ENCODE measurements around the gene SCRT2.

DNA sequence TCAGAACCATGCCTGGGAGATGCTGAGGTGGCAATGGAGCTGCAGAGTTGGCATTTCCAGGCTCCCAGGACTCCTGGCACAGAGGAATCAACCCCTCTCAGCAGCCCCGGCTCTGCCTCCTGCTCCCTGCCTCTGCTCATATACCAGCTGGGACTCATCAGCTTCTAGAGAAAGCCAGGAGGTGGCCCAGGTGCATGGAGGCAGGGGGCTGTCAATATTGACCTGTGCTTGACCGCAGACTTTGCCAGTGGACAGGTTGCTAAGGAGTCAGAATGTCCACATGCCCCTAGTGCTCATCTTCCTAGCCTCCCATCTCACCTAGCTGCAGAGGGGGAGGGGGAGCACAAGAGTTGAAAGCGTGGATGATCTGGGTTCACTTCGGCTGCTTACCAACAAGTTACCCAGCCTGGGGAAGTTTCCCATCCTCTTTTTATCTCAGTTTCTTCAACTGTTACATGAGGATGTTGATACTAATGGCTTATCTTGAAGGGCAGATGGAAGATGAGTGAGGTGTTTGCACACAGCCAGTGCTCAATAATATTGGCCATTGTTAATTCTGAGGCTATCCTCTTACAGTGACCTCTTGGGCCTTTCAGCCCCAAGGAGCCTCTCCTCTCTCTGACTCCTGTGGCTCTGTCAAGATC is 9.2 kb upstream of the SCRT2 start:
- TF ChIP-seq, protein P1, sequence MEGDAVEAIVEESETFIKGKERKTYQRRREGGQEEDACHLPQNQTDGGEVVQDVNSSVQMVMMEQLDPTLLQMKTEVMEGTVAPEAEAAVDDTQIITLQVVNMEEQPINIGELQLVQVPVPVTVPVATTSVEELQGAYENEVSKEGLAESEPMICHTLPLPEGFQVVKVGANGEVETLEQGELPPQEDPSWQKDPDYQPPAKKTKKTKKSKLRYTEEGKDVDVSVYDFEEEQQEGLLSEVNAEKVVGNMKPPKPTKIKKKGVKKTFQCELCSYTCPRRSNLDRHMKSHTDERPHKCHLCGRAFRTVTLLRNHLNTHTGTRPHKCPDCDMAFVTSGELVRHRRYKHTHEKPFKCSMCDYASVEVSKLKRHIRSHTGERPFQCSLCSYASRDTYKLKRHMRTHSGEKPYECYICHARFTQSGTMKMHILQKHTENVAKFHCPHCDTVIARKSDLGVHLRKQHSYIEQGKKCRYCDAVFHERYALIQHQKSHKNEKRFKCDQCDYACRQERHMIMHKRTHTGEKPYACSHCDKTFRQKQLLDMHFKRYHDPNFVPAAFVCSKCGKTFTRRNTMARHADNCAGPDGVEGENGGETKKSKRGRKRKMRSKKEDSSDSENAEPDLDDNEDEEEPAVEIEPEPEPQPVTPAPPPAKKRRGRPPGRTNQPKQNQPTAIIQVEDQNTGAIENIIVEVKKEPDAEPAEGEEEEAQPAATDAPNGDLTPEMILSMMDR (IDR thresholded peaks at IDR 0.05; ENCODE audit: low read depth, low read length, poor library complexity, severe bottlenecking): no peak
- no peak for TF ChIP-seq EZH2phosphoT487 (IDR thresholded peaks at IDR 0.05; ENCODE audit: borderline replicate concordance, low read length)
